Fibroblast of skin of scalp (primary cell): Measurements from ENCODE around the gene PARPBP.
A peak's percentile ranks its signal among the peaks of the same experiment; 100 is the strongest.
"Not testable (repeated sequence)": the region's sequence is repeated elsewhere in the genome, so short reads cannot be mapped to it uniquely, and the experiment has no call there.

Source experiments
- DNase-seq: peaks from one replicate; pipeline ENCODE4 v3.0.0-alpha.2; 2013

The PARPBP gene

DNA sequence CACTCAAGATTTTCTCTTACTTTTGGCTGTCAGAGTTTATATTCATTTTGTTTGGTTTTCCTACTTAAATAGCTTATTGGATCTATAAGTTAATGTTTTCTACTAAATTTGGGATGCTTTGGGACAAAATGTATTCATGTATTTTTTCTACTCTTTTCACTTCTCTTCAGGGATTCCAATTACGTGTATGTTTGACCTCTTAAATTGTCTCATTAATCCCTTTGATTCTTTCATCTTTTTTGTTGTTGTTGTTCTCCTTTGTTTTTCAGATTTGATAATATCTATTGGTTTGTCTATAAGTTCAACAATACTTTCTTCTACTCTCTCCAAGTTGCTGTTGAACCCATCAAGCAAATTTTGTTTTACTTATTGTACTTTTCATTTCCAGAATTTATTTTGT lies 43.4 kb downstream of the PARPBP start:
- DNase-seq: no peak

DNA sequence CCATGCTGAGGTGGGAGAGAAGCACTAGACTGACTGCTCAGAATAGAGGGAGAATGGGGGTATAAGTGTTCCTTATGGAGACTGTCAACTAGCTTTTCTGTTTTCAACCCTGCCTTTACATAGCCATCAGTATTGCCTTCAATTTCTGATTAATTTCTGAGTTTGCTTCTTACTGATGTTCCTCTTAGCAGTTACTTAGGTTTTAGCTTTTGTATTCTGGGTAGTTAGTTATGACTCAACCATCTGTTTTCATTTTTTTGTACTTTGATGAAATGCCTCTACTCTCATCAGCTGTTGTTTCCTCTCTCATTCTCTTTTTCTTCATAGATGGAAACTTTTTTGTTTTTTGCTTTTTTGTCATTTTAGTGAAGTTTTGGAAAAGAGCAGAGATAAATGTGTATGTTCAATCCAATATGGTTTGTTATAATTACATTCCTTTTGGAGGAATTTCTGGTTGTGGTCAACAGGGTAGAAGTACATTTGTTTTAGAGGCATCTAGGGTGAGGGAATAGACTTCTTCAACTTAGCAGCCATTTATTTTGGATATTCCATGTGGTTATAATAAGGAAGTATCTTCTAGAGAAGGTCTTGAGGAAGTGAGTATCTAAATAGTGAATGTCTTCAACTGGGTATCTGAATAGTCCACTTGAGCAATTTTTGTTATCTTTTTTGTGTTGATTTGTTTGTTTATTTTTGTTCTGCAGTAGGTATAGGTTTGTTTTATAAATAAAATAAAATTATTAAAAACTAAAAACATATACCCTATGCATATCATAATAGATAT lies 48.0 kb downstream of the PARPBP start:
- DNase-seq: no peak

DNA sequence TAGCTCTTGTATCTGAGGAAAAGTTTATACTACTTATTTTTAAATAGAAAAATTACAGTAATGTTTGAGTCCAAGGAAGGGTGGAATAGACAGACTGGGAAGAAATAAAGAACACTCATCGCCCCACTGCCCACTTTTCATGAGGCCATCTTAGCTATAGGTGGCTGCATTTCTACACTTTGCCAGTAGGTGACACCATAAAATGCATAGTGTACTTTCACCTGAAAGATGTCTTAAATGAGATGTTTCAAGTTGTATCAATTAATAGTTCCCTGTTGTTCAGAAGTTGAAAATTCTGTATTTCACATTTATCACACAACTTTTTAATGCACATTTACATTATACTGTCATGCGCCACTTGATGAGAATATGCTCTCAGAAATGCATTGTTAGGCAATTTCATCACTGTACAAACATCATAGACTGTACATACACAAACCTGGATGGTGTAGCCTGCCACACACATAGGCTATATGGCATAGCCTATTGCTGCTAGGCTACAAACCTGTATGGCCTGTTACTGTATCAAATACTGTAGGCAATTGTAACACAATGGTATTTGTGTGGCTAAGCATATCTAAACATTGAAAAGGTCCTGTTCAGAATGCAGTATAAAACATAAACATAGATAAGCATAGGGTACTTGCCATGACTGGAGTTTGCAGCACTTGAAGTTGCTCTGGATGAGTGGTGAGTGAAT lies 50.1 kb downstream of the PARPBP start:
- DNase-seq: peak; percentile 24

DNA sequence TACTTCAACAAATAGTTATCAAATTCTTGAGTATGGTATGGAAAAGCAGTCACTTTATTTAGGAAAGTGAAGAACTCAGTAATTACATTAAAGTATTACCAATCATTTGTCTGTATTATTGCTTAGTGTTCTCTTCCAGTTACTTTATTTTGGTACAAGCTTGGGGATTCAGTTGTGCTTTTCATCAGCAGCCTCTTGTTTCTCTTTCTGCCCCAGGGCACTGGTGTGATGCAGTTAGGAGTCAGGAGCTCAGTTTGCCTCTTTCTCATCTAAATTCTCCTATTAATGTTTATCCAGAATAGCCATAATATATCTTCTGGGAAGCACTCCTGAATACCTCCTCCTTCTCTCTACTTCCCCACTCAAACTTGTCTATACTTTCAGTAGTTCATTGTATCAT lies 52.0 kb downstream of the PARPBP start:
- DNase-seq: no peak

DNA sequence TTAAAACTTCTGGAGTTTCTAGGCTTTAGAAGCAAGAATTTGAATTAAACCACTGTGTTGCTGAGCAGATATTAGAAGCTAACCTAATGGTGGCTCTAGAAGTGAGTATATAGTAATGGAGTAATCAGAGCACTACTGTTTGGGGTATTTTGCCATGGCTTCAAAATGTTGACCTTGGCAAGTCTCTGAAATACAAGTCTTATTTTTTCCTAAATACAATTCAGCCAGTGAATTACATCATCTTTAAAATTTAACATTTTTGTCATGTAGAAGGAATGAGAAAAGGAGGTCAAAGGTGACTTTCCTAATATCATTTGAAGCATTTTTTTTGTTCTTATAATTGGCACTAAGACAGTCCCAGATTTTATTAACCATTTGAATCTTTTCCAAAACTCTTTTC lies 52.5 kb downstream of the PARPBP start:
- peak; percentile 72 for DNase-seq

DNA sequence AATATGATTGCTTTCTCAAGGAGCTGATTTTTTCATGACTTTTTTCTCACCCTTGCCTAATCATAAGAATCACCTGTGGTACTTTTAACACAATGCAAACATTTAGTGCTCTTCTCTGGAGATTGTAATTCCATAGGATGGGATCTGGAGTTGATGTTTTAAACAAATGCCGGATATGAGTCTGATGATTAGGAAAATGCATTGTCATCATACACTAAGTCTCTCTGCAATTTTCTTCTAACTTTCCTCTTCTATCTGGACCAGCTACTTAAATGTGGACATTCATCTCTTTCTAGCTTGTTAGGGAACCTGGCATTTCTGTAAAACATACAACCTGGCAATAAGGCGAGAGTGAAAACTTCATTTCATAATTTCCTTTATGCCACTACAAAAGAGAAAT lies 54.1 kb downstream of the PARPBP start:
- DNase-seq: no peak

DNA sequence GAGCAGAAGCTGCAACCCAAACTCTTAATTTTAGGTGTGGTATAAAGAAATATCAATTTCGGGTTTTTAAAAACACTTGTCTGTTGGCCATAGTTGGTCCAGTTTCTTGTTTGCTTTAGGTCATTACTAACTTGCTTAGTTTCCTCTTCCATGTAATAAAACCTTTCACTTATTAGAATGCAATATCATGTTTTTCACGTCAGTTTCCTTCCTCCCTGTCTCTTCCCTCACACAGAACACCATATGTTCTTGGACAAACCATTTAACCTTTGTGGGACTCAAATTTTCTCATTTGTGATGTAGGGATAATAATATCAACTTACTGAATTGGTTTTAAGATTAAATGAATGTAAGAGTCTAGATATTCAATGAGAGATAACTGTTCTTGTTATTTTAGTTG lies 54.8 kb downstream of the PARPBP start:
- no peak for DNase-seq

- DNase-seq: no peak
Measured at GRCh38 chr12:102182635-102183034, 62.7 kb downstream of the PARPBP start.

GRCh38 chr12:102195826-102196225 lies 75.8 kb downstream of the PARPBP start:
- no peak for DNase-seq

- DNase-seq: peak; percentile 7
Measured at GRCh38 chr12:102197789-102198188, 77.8 kb downstream of the PARPBP start, which contains the start of gene PMCH. Gene PMCH, minus strand, starts transcription at chr12:102197833. Its CDS starts 63 bp downstream, at chr12:102197770.

GRCh38 chr12:102201436-102202061 lies 81.6 kb downstream of the PARPBP start:
- no peak for DNase-seq

DNA sequence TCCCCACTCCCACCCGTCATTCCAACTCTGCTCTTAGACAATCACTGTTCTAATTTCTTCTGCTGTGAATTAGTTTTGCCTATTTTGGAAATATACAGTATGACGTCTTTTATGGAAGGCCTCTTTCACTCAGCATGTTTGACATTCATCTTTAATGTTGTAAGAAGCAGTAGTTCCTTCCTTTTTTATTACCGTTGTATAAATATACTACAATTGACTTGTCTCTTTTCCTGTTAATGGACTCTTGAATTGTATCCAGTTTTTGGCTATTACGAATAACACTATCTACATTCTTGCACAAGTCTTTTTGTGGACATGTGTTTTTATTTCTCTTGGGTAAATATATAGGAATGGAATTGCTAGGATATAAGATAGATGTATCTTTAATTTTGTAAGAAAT lies 82.6 kb downstream of the PARPBP start:
- no peak for DNase-seq

GRCh38 chr12:102204025-102204424 lies 84.0 kb downstream of the PARPBP start:
- no peak for DNase-seq

GRCh38 chr12:102215992-102216691 lies 96.2 kb downstream of the PARPBP start:
- peak; percentile 23 for DNase-seq

GRCh38 chr12:102220736-102221135 lies 100.8 kb downstream of the PARPBP start:
- no peak for DNase-seq

- DNase-seq: no peak
Measured at GRCh38 chr12:102227954-102228353, 108.0 kb downstream of the PARPBP start.

GRCh38 chr12:102232036-102232435 lies 112.1 kb downstream of the PARPBP start:
- DNase-seq: no peak

GRCh38 chr12:102232446-102232845 lies 112.5 kb downstream of the PARPBP start:
- peak; percentile 21 for DNase-seq

DNA sequence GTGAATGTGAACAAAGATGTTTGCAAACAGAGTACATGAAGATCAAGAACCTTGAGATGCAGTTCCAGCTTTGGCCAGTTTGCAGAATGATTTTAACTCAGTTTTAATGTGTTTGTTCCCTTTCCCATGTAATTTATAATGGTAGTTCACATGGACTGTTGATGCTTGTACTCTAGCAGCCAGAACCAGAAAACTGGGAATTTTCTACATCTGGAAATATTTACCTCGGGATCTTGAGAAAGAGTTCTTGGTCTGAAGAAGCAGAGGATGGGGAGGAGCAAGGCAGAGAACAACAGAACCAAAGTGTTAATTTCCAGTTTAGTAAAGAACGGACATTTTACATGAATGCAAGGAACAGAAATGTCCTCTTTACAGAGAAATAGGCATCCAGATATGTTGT lies 114.6 kb downstream of the PARPBP start:
- no peak for DNase-seq

- not testable (repeated sequence) for DNase-seq
Measured at GRCh38 chr12:102240859-102241258, 120.9 kb downstream of the PARPBP start.
